SK-N-SH (cell line): ENCODE data around the gene PPA1. TPM values are rescaled to one million over a fixed set of nuclear protein-coding genes. Genes with fewer than 3 reads are reported as not detected.

Experiments
- CTCF ChIA-PET: fragments of 300-600, 350-600 bp; formaldehyde crosslinking; extraction: SDS; loops from one replicate; lab custom pipeline; 2021; lab: Yijun Ruan, JAX
- POLR2A ChIA-PET: fragments of 350-600 bp; sonication (Branson Sonifier 250); formaldehyde crosslinking; extraction: SDS; loops from one replicate; lab custom pipeline; 2020; ENCODE audit warnings: antibody characterized with exemption, inconsistent platforms; lab: Yijun Ruan, JAX
- DNase-seq: peaks from one replicate; pipeline ENCODE4 v3.0.0; 2012
- H2AFZ ChIP-seq: fragments of 200-600 bp; sonication (generic); 2 replicates; pipeline ENCODE4 v1.8.1; 2016; ENCODE audit warnings: antibody characterized with exemption, mild to moderate bottlenecking, low read depth
- H3F3A ChIP-seq: fragments of 200-600 bp; sonication (generic); replicated peaks from 2 replicates; pipeline ENCODE3; 2016; ENCODE audit warnings: antibody characterized with exemption, mild to moderate bottlenecking; ENCODE audit not compliant: insufficient read depth
- H3K27ac ChIP-seq, 2 experiments: fragments of 200-500 bp in 1 of 2; fragments of 200-600 bp in 1 of 2; sonication (Bioruptor generic) in 1 of 2; sonication (generic), shearing (Covaris generic) in 1 of 2; 2 replicates each; pipeline versions ENCODE4 v1.5.1 to v1.6.1; 2014 to 2016; ENCODE audit warnings: low read depth in 2 of 2, inconsistent platforms in 1 of 2, low read length in 1 of 2, mild to moderate bottlenecking in 1 of 2, mixed read lengths in 1 of 2
- H3K27me3 ChIP-seq: fragments of 200-600 bp; sonication (generic), shearing (Covaris generic); 2 replicates; pipeline ENCODE4 v1.6.1; 2016; ENCODE audit warnings: mixed run types; ENCODE audit not compliant: insufficient read depth
- H3K36me3 ChIP-seq, 2 experiments: fragments of 200-500 bp in 1 of 2; fragments of 200-600 bp in 1 of 2; sonication (Bioruptor generic) in 1 of 2; sonication (generic) in 1 of 2; replicated peaks in 1 of 2; 2 replicates each; pipeline versions ENCODE3 to v1.5.1; 2014 to 2016; ENCODE audit warnings: low read length in 1 of 2, mild to moderate bottlenecking in 1 of 2; ENCODE audit not compliant: insufficient read depth in 2 of 2, control insufficient read depth in 1 of 2
- H3K4me1 ChIP-seq, 2 experiments: fragments of 200-500 bp in 1 of 2; fragments of 200-600 bp in 1 of 2; sonication (Bioruptor generic) in 1 of 2; sonication (generic), shearing (Covaris generic) in 1 of 2; 2 replicates each; pipeline versions ENCODE4 v1.5.1 to v1.6.1; 2014 to 2016; ENCODE audit warnings: low read depth in 1 of 2, low read length in 1 of 2, mixed run types in 1 of 2; ENCODE audit not compliant: insufficient read depth in 2 of 2, control insufficient read depth in 1 of 2
- H3K4me2 ChIP-seq: fragments of 200-600 bp; sonication (generic), shearing (Covaris generic); 2 replicates; pipeline ENCODE4 v1.6.1; 2017; ENCODE audit warnings: mixed run types
- H3K4me3 ChIP-seq, 2 experiments: fragments of 200-500 bp in 1 of 2; fragments of 200-600 bp in 1 of 2; sonication (Bioruptor generic) in 1 of 2; sonication (generic), shearing (Covaris generic) in 1 of 2; 2 replicates each; pipeline versions ENCODE4 v1.5.1 to v1.8.1; 2014 to 2016; ENCODE audit warnings: low read depth in 2 of 2, inconsistent platforms in 1 of 2, low read length in 1 of 2, mild to moderate bottlenecking in 1 of 2, mixed read lengths in 1 of 2, moderate library complexity in 1 of 2
- H3K79me2 ChIP-seq: fragments of 200-600 bp; sonication (generic); 2 replicates; pipeline ENCODE4 v1.8.1; 2017; ENCODE audit warnings: mild to moderate bottlenecking; ENCODE audit not compliant: insufficient read depth
- H3K9ac ChIP-seq: fragments of 200-600 bp; sonication (generic); 2 replicates; pipeline ENCODE4 v1.6.1; 2017; ENCODE audit warnings: mixed run types
- H3K9me2 ChIP-seq: fragments of 200-600 bp; sonication (generic); 2 replicates; pipeline ENCODE4 v1.6.1; 2017; ENCODE audit warnings: mixed run types
- H3K9me3 ChIP-seq: fragments of 200-600 bp; sonication (generic); 2 replicates; pipeline ENCODE4 v1.6.1; 2017; ENCODE audit warnings: mixed run types, mild to moderate bottlenecking, moderate library complexity
- H4K20me1 ChIP-seq: fragments of 200-600 bp; sonication (generic); 2 replicates; pipeline ENCODE4 v1.6.1; 2017; ENCODE audit warnings: mild to moderate bottlenecking, mixed run types; ENCODE audit not compliant: insufficient read depth
- CTCF ChIP-seq: fragments of 200-600 bp; sonication (generic); IDR thresholded peaks from 2 replicates; pipeline ENCODE4 v1.6.1; 2017; ENCODE audit warnings: antibody characterized with exemption, mild to moderate bottlenecking, moderate library complexity
- ELF1 ChIP-seq: IDR thresholded peaks from 2 replicates; pipeline ENCODE4 v1.4.0; 2012
- FOSL2 ChIP-seq: IDR thresholded peaks from 2 replicates; pipeline ENCODE4 v1.4.0; 2012; ENCODE audit warnings: low read depth, mild to moderate bottlenecking, moderate library complexity, borderline replicate concordance
- FOXM1 ChIP-seq: IDR thresholded peaks from 2 replicates; pipeline ENCODE4 v1.4.0; 2012; ENCODE audit warnings: low read depth, mild to moderate bottlenecking
- GABPA ChIP-seq: IDR thresholded peaks from 2 replicates; pipeline ENCODE4 v1.4.0; 2012; ENCODE audit warnings: low read depth, mild to moderate bottlenecking
- IRF3 ChIP-seq: fragments of 150-350 bp; IDR thresholded peaks from 2 replicates; pipeline ENCODE4 v1.6.1; 2016; ENCODE audit warnings: mild to moderate bottlenecking, low read depth, low read length
- JUND ChIP-seq: IDR thresholded peaks from 2 replicates; pipeline ENCODE4 v1.4.0; 2012
- MXI1 ChIP-seq: IDR thresholded peaks from 2 replicates; pipeline ENCODE4 v1.6.1; 2012; ENCODE audit warnings: mild to moderate bottlenecking, low read depth, low read length, improper control_type of control experiment
- NFIC ChIP-seq: IDR thresholded peaks from 2 replicates; pipeline ENCODE4 v1.4.0; 2012; ENCODE audit warnings: borderline replicate concordance
- NRF1 ChIP-seq: IDR thresholded peaks from 2 replicates; pipeline ENCODE4 v1.6.1; 2012; ENCODE audit warnings: low read depth, mild to moderate bottlenecking, low read length
- PBX3 ChIP-seq: IDR thresholded peaks from 2 replicates; pipeline ENCODE4; 2012
- RFX5 ChIP-seq: IDR thresholded peaks from 2 replicates; pipeline ENCODE4 v1.6.1; 2012; ENCODE audit warnings: mild to moderate bottlenecking, improper control_type of control experiment, low read length
- RXRA ChIP-seq: IDR thresholded peaks from 2 replicates; pipeline ENCODE4 v1.4.0; 2012; ENCODE audit warnings: low read depth, mild to moderate bottlenecking, borderline replicate concordance
- SMC3 ChIP-seq: IDR thresholded peaks from 2 replicates; pipeline ENCODE4 v1.6.1; 2012; ENCODE audit warnings: low read depth, low read length, improper control_type of control experiment
- TAF1 ChIP-seq: IDR thresholded peaks from 2 replicates; pipeline ENCODE4 v1.6.1; 2012; ENCODE audit warnings: low read depth, mild to moderate bottlenecking, low read length, moderate library complexity, borderline replicate concordance
- YY1 ChIP-seq: IDR thresholded peaks from 2 replicates; pipeline ENCODE4 v1.4.0; 2012; ENCODE audit warnings: low read depth, mild to moderate bottlenecking
- WGBS: methylation state at CpG from one replicate; pipeline ENCODE4 v1.1.6; 2017; ENCODE audit warnings: low lambda C conversion rate; 5-methylcytosine and 5-hydroxymethylcytosine counted together
- polyA plus RNA-seq, 3 experiments: library from polyadenylated mRNA; depleted of rRNA; stranded (reverse); fragments of >200 nt; gene quantifications; 2 replicates each; pipeline ENCODE4 v1.2.3, GENCODE V29; 2012

Gene PPA1
- polyA plus RNA-seq, 1 of the 3 experiments (the other 2 are of a cell fraction) = 125 TPM

GRCh38 chr10:70174058-70174741 lies 59.0 kb downstream of the PPA1 start (continued):
- TF ChIP-seq JUND (no peak), MXI1 (no peak), TAF1 (no peak), NRF1 (no peak), PBX3 (no peak), SMC3 (no peak)

- peaks cover 0 to 5% of the 10 kb centered on the region in 2 experiments; a peak in 2 of 4 replicates for H3K4me1 ChIP-seq
- no peak for TF ChIP-seq RFX5
- TF ChIP-seq IRF3 = no peak
- no peak for TF ChIP-seq YY1
- no peak for TF ChIP-seq FOXM1
- no peak for TF ChIP-seq CTCF
- no peak for TF ChIP-seq JUND
- no peak for TF ChIP-seq GABPA
- TF ChIP-seq NFIC = no peak
- no peak for TF ChIP-seq FOSL2
- no peak for TF ChIP-seq RXRA
- TF ChIP-seq ELF1 = no peak
- TF ChIP-seq, all 33 proteins: peak for 0
- peak overlapping the region; percentile 84 for H3K9ac ChIP-seq
- under 1% methylated on average over 26 of the region's 40 CpGs for WGBS
- peaks cover 48% of the 10 kb centered on the region for H4K20me1 ChIP-seq
- H3K36me3 ChIP-seq = peaks cover 17 to 30% of the 10 kb centered on the region in 2 experiments
- POLR2A ChIA-PET = interaction anchor here (0.6 to 1.6 kb wide), 9 partner anchors 14 to 212 kb away, joined by 3 to 10 read pairs (median 4); partner anchors contain the start of gene TYSND1
- no peaks in the 10 kb centered on the region for H3K9me3 ChIP-seq
- no peak overlapping the region for H2AFZ ChIP-seq
- no peaks in the 10 kb centered on the region for H3K9me2 ChIP-seq
- peak overlapping the region; percentile 86 to 92 for H3K4me3 ChIP-seq
- DNase-seq = peak; percentile 41
- peaks cover 55% of the 10 kb centered on the region for H3K79me2 ChIP-seq
- CTCF ChIA-PET = interaction anchor here (0.6 to 1.8 kb wide), 2 partner anchors 23 to 54 kb away, joined by 3 to 8 read pairs; partner anchors contain the start of gene TYSND1
- peaks cover 10% of the 10 kb centered on the region for H3F3A ChIP-seq
- no peaks in the 10 kb centered on the region for H3K27me3 ChIP-seq
- H3K27ac ChIP-seq = peak overlapping the region; percentile 69 to 88
- H3K4me2 ChIP-seq = peak overlapping the region; percentile 88
These were observed 63.4 kb downstream of the PPA1 start for GRCh38 chr10:70169649-70170364.
